Stimulated activated CD4-positive, alpha-beta T cell treated with anti-CD3 and anti-CD28 coated beads, Interleukin-15, amount 100 ng/mL, for 24 hours (primary cell): Measurements from ENCODE around the gene SLC43A1.
"Not testable (repeated sequence)": the region's sequence is repeated elsewhere in the genome, so short reads cannot be mapped to it uniquely, and the experiment has no call there.

ENCODE experiments used
- DNase-seq: peaks from one replicate; pipeline ENCODE4 v3.0.0-alpha.2; 2020

SLC43A1 gene

DNA sequence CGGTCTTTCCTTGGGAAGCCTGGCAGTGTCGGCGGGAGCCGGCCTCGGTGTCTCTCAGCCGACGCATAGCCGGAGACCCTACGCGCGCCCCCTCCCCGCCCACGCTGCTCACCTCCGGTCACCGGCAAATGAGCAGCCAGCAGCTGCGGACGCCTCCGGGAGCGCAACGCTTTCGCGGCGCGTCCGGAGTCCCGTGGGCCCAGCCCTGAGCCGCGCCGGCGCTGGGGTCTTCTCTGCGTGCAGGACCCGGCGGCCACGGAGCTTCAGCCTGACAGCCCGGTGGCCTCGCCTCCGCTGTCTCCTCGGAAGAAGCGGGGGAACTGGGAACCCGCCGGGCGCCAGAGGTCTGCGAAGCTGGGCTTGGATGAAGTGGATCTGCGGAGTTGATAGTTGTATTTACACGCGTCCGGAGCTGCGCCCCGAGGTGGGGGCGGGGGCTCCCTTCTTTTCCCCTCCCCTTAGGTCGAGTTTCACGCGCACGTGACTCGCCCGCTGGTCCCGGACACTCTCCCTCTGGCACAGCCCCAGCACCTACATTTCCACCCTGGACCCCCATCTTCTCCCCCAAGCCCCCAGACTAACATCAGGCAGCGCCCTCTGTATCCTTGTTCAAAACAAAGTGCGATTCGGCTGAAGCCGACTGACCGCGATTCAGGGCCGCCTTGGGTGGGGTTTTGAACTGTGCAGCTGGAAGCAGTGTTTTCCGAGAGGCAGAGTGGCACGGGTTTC is at the start of gene SLC43A1:
Gene SLC43A1 (minus strand): TSS at position 371 of the 729 bp plus-strand sequence. CDS start 1,591 bp downstream, outside the sequence.
- peak; percentile 73 for DNase-seq

DNA sequence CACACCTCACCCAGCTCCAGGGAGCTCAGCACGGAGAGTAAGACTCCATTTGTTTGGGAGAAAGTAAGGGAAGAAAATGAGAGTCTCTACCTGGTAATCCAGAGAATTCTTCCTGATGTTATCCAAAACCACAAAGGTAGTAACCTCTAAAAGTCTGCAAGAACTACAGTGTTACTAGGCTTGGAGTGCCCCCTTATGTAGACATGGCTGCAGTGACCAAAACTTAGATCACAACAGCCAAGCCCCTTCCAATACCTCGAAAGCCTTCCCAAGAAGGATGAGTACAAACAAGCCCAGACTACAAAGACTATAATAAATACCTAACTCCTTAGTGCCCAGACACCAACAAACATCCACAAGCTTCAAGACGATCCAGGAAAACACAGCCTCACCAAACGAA is 47.1 kb upstream of the SLC43A1 start:
- no peak for DNase-seq

DNA sequence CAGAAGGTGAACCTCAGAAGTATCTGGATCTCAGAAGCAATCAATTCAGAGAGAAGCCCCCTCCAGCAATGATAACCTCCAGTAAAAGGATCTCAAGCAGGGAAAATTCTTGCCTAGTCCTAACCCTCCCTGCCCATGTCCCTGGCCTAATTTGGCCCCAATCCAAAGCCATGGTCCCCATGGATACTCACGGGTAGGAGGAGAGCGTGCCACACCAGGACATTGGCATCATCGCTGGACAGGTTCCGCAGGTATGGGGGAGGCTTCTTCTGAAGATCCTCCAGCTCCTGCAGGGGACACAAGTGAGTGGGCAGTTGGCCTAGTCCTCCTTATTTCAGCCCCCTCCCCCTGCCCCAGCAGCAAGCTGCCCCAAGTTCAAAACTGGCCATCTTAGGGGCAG is 44.6 kb upstream of the SLC43A1 start:
- DNase-seq: no peak

DNA sequence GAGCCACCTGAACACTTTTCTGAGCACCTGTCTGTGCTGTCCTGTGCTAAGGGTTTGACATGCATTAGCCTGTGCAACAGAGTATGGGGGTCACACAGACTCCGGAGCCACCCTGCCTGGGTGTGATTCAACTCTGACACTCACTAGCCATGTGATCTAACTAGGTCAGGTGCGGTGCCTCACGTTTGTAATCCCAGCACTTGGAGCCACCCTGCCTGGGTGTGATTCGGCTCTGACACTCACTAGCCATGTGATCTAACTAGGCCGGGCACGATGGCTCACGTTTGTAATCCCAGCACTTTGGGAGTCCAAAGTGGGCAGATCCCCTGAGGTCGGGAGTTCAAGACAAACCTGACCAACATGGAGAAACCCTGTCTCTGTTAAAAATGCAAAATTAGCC is 40.5 kb upstream of the SLC43A1 start:
- DNase-seq: no peak

DNA sequence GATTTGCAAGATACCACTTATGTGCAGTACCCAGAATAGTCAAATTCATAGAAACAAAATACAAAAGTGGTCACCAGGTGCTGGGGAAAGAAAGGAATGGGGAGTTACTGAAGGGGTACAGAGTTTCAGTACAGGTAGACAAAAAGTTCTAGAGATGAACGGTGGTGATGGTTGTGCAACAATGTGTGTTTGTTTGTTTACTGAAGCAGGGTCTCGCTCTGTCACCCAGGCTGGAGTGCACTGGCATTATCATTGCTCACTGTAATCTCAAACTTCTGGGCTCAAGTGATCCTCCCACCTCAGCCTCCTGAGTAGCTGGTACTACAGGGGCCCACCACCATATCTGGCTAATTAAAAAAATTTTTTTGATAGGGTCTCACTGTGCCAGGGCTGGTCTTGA is 39.9 kb upstream of the SLC43A1 start:
- DNase-seq: no peak

DNA sequence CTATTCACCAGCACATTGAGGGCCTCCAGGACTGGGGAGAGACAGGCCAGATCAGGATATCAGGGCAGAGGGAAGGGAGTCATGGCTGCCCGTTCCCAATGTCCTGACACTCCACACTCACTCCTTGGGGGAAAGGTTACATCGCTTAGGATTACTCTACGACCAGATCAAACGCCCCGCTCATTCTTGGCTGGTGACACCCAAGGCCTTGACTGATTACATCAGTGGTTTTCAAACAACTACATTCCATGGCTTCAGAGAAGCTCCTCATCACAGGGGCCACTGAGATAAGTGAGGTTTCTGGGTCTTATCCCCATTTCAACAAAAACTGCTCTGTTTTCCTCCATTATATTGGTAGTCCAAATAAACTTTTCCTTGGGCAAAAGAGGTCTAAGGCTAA is 37.0 kb upstream of the SLC43A1 start:
- no peak for DNase-seq

DNA sequence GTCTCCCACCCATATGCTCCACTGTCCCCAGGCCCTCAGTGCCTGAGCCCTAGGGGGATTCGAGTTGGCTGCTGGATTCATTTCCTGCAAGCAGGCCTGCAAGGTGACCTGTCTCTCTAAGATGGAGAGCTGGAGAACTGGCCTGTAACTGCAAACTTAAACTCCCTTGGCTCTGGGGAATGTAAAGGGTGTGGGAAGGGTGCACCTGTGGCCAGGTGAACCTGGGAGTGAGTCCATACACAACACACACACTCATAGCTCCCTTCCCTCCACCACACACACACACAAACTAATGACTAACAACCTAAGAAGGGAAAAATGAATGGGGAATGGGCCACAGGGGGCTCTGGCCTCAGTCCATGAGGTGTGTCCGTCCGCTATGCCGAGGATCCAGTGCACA is 36.4 kb upstream of the SLC43A1 start:
- DNase-seq: no peak

DNA sequence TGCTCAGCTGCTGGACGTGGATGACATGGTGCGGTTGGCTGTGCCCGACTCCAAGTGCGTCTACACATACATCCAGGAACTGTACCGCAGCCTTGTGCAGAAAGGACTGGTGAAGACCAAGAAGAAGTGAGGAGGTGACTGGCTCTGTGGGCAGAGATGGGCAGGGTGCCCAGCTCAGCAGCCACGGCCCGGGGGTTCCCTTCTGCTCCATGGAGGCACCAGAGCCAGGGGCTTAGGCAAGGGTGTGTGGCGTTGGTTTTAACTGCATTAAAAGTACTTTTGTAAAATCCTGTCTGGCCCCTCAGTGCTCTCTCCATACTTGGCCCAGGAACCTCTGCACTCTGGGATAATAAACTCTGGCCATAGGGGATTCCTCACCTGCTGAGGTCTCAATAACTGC is 34.5 kb upstream of the SLC43A1 start:
- no peak for DNase-seq

DNA sequence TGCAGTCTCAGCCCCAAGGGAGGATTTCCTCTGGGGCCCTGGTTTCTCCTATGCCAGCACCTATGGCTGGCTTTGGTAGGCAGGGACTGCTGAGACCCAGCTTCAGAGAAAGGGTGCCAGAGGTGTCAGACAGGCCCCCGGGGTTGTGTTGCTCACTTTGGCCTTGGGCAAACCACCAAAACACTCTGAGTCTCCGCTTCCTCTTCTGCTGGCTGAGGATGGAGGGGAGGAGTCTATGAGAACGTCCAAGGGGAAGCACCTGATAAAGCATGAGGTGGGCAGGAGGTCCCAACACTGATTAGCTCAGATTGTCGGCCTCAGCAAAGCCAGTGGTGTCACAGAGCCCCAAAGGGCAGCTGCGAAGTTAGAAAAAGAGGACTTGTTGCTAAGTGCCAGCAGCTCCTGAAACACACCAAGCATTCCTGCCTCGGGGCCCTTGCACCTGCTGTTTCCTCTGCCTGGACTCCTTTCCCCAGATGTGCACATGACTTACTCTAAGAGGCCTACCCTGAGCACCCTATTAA is 32.4 kb upstream of the SLC43A1 start:
- no peak for DNase-seq

DNA sequence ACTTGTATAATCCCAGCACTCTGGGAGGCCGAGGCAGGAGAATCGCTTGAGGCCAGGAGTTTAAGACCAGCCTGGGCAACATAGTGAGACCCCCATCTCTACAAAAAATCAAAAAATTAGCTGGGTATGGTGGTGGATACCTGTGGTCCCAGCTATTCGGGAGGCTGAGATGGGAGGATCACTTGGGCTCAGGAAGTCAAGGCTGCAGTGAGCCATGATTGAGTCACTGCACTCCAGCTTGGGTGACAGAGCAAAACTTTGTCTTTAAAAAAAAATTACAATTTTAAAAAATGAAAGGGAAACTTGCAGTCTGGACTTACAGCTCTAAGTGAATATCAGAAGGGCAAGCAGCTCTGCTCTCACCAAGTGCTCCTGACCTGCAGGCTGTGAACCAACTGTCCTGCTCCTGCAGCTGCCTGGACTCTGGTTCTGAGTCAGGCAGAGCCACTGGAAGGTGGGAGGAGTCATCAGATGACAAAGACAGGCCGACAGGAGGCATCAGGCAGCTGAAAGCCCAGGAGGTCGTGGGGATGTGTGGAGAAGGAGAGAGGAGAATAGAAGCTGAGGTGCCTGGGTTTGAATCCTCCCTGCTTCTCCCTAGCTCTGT is 31.5 kb upstream of the SLC43A1 start:
- no peak for DNase-seq

DNA sequence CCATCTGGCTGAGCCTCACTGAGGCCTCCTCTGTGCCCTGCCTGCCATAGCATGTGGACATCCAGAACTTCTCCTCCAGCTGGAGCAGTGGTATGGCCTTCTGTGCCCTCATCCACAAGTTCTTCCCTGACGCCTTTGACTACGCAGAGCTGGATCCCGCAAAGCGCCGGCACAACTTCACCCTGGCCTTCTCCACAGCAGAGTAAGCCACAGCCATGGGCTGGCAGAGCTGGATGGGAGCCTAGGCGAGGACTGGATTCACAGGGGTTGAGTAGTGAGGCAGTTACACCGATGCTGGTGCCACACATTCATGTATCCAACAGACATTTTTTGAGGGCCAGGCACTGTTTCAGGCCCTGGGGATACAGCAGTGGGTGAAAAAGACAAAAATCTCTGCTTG is 30.9 kb upstream of the SLC43A1 start:
- DNase-seq: no peak

DNA sequence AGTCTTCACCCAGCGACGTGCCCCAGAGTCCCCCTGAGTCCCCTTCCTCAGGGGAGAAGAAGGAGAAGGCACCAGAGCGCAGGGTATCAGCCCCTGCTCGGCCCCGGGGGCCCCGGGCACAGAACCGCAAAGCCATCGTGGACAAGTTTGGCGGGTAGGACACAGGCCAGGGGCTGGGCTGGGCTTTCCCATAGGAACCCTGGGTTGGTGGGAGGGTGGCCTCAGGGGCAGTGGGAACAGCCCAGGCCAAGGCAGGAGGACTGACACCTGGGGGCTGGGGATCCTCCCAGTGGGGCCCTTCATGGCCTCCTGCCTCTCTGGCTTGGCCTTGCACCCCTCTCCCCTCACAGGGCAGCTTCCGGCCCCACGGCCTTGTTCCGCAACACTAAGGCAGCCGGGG is 30.4 kb upstream of the SLC43A1 start:
- DNase-seq: no peak

DNA sequence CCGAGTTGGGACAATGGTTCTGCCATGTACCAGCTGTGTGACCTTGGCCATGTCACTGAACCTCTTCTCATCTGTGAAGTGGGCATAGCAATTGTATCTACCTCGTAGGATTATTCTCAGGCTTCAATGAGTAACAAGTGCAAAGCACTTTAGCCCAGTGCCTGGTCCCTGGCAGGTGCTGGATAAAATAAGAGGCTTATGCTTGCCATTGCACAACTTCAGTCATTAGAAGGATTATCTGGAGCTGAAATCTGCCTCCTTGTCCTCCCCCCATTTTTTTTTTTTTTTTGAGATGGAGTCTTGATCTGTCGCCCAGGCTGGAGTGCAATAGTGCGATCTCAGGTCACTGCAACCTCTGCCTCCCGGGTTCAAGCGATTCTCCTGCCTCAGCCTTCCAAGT is 29.1 kb upstream of the SLC43A1 start:
- no peak for DNase-seq

DNA sequence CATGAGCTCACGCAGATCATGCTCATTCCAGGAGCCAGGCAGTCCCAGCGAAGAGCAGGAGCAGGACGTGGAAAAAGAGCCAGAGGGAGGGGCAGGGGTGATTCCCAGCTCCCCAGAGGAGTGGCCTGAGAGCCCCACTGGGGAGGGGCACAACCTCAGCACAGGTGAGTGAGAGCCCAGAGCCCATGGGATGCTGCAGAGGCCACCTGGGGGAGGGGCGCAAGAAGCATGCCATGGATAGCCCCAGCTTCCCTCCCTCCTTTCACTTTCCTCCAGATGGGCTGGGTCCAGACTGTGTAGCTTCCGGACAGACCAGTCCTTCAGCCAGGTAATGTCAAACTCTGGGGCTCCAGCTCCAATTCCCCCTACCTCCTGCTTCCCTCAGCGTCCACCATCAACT is 28.1 kb upstream of the SLC43A1 start:
- no peak for DNase-seq

DNA sequence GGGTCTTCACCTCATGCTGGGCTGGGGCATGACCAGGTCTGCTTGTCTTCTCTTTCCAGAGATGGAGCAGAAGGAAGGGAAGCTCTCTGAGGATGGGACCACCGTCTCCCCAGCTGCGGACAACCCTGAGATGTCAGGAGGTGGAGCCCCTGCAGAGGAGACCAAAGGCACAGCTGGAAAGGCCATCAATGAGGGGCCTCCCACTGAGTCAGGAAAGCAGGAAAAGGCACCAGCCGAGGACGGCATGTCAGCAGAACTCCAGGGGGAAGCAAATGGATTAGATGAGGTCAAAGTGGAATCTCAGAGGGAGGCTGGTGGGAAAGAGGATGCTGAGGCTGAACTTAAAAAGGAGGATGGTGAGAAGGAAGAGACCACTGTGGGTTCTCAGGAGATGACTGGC is 27.1 kb upstream of the SLC43A1 start:
- no peak for DNase-seq

DNA sequence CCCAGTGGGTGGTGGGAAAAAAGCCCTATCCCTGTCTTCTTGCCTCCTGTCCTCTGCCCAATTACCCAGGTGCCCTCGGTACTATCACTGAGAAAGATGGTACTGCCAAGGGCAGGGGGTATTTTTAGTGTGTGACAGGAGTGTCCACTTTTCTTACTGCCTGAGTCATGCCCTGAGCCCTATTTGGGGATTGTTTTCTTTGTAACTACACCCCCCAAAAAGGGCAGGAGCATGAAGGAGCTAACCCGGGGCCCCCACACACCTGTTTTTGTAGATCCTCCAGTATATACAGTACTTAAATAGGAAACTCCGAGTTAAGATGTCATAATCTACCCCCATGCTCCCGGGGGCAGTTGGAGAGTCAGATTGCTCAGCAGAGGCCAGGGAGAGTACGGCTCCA is 25.7 kb upstream of the SLC43A1 start:
- DNase-seq: no peak

DNA sequence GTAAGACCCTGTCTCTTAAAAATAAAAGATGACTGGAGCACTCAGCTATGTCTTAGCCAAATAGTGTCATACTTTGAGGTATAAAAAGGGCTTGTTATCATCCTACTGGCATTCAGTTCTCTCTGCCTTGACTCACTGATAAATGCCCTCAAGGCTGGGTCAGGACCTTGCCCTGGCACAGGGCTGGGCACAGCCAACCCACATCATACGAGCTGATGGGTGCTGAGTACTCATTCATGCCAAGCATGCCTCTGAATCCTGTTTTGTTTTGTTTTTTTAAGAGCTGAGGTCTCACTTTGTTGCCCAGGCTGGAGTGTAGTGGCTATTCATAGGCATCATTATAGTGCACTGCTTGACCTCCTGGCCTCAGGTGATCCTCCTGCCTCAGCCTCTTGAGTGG is 23.8 kb upstream of the SLC43A1 start:
- DNase-seq: no peak

DNA sequence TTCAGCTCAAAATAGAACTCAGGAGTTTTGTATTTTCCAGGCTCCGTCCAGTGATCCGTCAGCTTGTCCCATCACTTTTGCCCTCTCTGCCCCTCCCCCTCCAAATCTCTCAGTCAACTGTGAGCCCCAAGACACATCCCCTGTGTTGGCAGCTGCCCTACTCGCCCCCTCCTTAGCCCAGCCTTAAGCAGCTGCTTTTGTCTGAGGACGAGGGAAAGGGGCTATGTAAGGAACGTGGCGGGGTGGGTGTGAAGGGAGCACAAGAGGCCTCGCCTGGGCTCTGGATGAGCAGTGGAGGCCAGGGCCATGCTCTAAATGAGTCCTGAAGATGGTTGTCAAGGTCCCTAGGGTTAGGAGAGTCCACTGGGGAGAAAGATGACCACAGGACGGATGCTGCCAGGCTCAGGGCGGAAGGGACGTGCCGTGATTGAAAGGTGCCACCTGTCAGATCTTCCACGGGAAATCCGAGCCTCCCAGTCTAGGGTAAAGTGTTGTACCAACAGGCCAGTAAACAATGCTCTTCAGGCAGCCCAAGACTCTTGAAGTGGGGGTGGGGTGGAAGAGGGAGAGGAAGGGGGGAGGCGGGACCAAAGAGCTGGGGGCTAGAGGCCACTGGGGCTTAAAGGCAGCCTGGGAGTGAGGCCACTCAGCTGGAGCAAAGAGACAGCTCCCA is 21.6 kb upstream of the SLC43A1 start, which contains the start of gene SMTNL1:
Gene SMTNL1 (plus strand): TSS at position 649 of the 673 bp plus-strand sequence. CDS start 5,048 bp downstream, outside the sequence.
- DNase-seq: no peak

DNA sequence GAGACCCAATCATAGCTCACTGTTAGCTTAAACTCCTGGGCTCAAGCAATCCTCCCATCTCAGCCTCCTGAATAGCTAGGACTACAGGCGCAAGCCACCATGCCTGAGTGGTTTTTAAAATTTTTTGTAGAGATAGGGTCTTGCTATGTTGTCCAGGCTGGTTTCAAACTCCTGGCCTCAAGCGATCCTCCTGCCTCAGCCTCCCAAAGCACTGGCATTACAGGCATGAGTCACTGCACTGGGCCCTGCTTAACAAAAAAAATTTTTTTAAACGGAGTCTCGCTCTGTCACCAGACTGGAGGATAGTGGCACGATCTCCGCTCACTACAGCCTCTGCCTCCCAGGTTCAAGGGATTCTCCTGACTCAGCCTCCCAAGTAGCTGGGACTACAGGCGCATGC is 18.9 kb upstream of the SLC43A1 start:
- DNase-seq: not testable (repeated sequence)

DNA sequence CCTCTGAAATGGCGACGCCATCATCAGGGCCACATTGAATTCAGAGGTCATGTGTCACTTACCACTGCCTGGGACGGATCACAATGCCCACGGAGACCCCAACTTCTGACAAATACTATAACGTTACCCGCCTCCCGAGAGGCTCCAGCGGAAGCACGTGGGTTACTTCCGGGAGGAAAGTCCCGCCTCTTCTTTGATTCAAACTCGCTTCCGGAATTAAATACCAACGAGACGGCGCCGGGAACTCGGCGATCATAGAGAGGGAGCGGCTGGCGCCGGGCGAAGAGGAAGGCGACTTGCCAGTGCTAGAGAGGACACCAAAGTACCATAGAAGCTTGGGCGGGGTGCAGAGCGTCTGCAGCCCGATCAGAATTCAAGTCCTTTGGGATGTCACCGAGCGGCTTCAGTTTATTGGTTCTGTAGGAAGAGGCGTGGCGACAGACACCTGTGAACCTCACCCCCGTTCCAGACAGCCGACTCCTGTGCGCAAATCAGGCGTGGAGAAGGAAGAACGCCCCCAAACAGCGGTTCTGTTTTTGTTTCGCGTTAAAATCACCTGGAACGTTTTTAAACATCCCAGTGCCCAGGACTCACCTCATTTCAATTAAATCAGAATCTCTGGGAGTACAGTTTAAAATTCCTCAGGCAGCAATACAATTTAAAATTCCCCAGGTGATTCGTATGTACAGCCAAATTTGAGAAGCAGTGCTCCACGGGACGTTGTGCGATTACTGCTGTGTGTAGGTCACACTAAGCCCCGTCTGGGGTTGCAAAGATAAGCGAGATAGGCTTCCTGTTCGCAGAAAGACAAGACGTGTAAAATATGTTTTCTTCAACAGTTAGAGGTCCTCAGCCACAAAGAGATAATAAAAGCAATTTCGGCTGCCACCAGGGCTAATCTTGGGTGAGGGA is 15.3 kb upstream of the SLC43A1 start, which contains the start of gene TIMM10:
Gene TIMM10 (minus strand): TSS at position 159 of the 912 bp plus-strand sequence. CDS start 565 bp downstream, outside the sequence.
- peak; percentile 96 for DNase-seq

DNA sequence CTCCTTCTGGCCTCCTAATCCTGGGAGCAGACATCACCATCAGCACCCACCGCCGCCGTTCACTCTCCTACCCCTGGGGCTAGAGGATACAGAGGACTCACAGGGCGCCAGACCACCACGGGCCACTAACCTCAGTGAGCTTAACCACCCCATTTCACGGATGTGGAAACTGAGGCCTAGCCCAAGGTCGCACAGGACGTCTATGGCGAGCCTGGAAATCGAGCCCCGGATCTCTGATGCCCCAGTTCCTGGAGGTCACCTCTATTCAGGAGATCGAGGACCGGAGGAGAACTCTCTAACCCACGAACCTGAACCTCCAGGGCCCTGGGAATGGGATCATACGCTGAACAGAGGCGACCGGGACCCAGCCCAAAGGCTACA is 14.7 kb upstream of the SLC43A1 start:
- DNase-seq: no peak

DNA sequence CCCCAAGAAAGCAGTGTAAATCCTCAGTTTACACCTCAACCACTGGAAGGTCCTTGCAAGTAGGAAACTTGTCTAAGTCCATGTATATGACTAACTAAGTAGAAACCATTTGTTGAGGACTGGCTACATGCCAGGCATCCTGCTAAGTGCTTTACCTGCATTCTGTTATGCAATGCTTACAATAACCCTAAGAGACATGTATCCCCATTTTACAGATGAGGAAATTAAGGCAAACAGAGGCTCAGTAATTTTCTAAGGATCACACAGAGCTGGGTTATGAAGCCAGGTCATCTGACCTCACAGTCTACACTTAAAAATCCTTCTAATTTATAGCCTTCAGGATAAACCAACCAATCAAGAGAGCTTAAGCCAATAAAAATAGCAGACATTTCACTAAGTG is 13.5 kb upstream of the SLC43A1 start:
- no peak for DNase-seq
